ENCODE data around the gene SDHC.
"Not testable (repeated sequence)": the region's sequence is repeated elsewhere in the genome, so short reads cannot be mapped to it uniquely, and the experiment has no call there.

The SDHC gene

GRCh38 chr1:161389158-161389557, 75.0 kb downstream of the SDHC start:
- DNase-seq, result not testable (repeated sequence)

GRCh38 chr1:161389691-161390558, 75.7 kb downstream of the SDHC start:
- DNase-seq, result peak; percentile 87

GRCh38 chr1:161390559-161390858, 76.3 kb downstream of the SDHC start:
- DNase-seq, result peak; percentile 53

- DNase-seq, result not testable (repeated sequence)
Observed at GRCh38 chr1:161391136-161391535, 77.0 kb downstream of the SDHC start.

GRCh38 chr1:161391611-161392010, 77.4 kb downstream of the SDHC start:
- no peak for DNase-seq

- DNase-seq, result no peak
Observed at GRCh38 chr1:161393151-161393550, 79.0 kb downstream of the SDHC start.

GRCh38 chr1:161397038-161397437, 82.9 kb downstream of the SDHC start:
- not testable (repeated sequence) for DNase-seq

- DNase-seq, result no peak
Observed at GRCh38 chr1:161398900-161399256, 84.7 kb downstream of the SDHC start.

GRCh38 chr1:161399257-161399998, 85.2 kb downstream of the SDHC start:
- peak; percentile 84 for DNase-seq

GRCh38 chr1:161402446-161402845, 88.3 kb downstream of the SDHC start:
- DNase-seq, result no peak

GRCh38 chr1:161404051-161404597, 89.9 kb downstream of the SDHC start:
- no peak for DNase-seq

GRCh38 chr1:161406551-161406950, 92.4 kb downstream of the SDHC start:
- not testable (repeated sequence) for DNase-seq

- DNase-seq, result no peak
Observed at GRCh38 chr1:161407451-161407985, 93.3 kb downstream of the SDHC start.

- no peak for DNase-seq
Observed at GRCh38 chr1:161408429-161409052, 94.4 kb downstream of the SDHC start.

GRCh38 chr1:161409848-161410635, 95.9 kb downstream of the SDHC start:
- DNase-seq, result not testable (repeated sequence)

- not testable (repeated sequence) for DNase-seq
Observed at GRCh38 chr1:161410636-161410970, 96.4 kb downstream of the SDHC start.
